BJ (cell line): Measurements from ENCODE around the gene VWF. TPM values are rescaled to one million over a fixed set of nuclear protein-coding genes. Genes with fewer than 3 reads are reported as not detected.

Source experiments
- CTCF ChIA-PET: fragments of 350-600 bp; formaldehyde crosslinking; extraction: SDS; loops from one replicate; lab custom pipeline; 2021; ENCODE audit warnings: antibody characterized with exemption, inconsistent platforms; lab: Yijun Ruan, JAX
- POLR2A ChIA-PET: fragments of 300-600 bp; sonication (Branson Sonifier 250); formaldehyde crosslinking; extraction: SDS; loops from one replicate; lab custom pipeline; 2021; ENCODE audit warnings: antibody characterized with exemption; lab: Charles Lee
- DNase-seq: peaks from one replicate; pipeline ENCODE4 v3.0.0-alpha.2; 2011; ENCODE audit warnings: low read depth
- H3K27me3 ChIP-seq: 2 replicates; pipeline ENCODE4 v1.6.0; 2011; ENCODE audit warnings: low read length; ENCODE audit not compliant: control insufficient read depth, insufficient read depth
- H3K36me3 ChIP-seq: 2 replicates; pipeline ENCODE4 v1.5.1; 2011; ENCODE audit warnings: low read length; ENCODE audit not compliant: control insufficient read depth, insufficient read depth
- H3K4me3 ChIP-seq: 2 replicates; pipeline ENCODE4 v1.5.1; 2011; ENCODE audit warnings: low read depth, mild to moderate bottlenecking, control low read depth, low read length
- polyA plus RNA-seq: library from polyadenylated mRNA; depleted of rRNA; stranded (reverse); fragments of >200 nt; gene quantifications from 2 replicates; pipeline ENCODE4 v1.2.3, GENCODE V29; 2011
- TF ChIP-seq, protein P1 (sequence below): IDR thresholded peaks from 2 replicates; pipeline ENCODE4 v1.5.1; 2011; ENCODE audit warnings: low read depth, mild to moderate bottlenecking, control low read depth, inconsistent platforms, low read length, moderate library complexity; ENCODE audit not compliant: insufficient read depth

VWF gene
- polyA plus RNA-seq, 1 experiment, result 0.06 TPM

GRCh38 chr12:5945071-5946008, 179.1 kb downstream of the VWF start, which contains the start of gene ANO2:
TSS of gene ANO2 (minus strand) at chr12:5945259. CDS start at chr12:5945217, 42 bp downstream.
- CTCF ChIA-PET, result interaction anchor here (0.6 kb wide), 1 partner anchor 240 kb away, joined by 3 read pairs; no protein-coding TSS in a partner anchor
- peak within 1 kb of the TSS; percentile 39 for H3K4me3 ChIP-seq
- peaks cover 18% of the 10 kb centered on the region for H3K27me3 ChIP-seq
- no peaks in the 10 kb centered on the region for H3K36me3 ChIP-seq
- no peak for DNase-seq
- TF ChIP-seq, protein P1, sequence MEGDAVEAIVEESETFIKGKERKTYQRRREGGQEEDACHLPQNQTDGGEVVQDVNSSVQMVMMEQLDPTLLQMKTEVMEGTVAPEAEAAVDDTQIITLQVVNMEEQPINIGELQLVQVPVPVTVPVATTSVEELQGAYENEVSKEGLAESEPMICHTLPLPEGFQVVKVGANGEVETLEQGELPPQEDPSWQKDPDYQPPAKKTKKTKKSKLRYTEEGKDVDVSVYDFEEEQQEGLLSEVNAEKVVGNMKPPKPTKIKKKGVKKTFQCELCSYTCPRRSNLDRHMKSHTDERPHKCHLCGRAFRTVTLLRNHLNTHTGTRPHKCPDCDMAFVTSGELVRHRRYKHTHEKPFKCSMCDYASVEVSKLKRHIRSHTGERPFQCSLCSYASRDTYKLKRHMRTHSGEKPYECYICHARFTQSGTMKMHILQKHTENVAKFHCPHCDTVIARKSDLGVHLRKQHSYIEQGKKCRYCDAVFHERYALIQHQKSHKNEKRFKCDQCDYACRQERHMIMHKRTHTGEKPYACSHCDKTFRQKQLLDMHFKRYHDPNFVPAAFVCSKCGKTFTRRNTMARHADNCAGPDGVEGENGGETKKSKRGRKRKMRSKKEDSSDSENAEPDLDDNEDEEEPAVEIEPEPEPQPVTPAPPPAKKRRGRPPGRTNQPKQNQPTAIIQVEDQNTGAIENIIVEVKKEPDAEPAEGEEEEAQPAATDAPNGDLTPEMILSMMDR, result no peak
- POLR2A ChIA-PET, result no interaction called here

GRCh38 chr12:5944688-5945070, 179.8 kb downstream of the VWF start:
- no peak for DNase-seq
- peaks cover 18% of the 10 kb centered on the region for H3K27me3 ChIP-seq
- H3K36me3 ChIP-seq, result no peaks in the 10 kb centered on the region
- ChIA-PET POLR2A (no interaction called here), CTCF (interaction anchor here (0.6 kb wide), 1 partner anchor 239 kb away, joined by 3 read pairs; no protein-coding TSS in a partner anchor)
- H3K4me3 ChIP-seq, result peak overlapping the region; percentile 39
- TF ChIP-seq, protein P1, result no peak

- peaks cover 18% of the 10 kb centered on the region for H3K27me3 ChIP-seq
- DNase-seq, result no peak
- ChIA-PET POLR2A (no interaction called here), CTCF (no interaction called here)
- no peaks in the 10 kb centered on the region for H3K36me3 ChIP-seq
- H3K4me3 ChIP-seq, result no peak overlapping the region
- TF ChIP-seq, protein P1, result no peak
Observed at GRCh38 chr12:5944053-5944452, 180.4 kb downstream of the VWF start.

- H3K36me3 ChIP-seq, result no peaks in the 10 kb centered on the region
- CTCF ChIA-PET, result no interaction called here
- TF ChIP-seq, protein P1, result no peak
- H3K4me3 ChIP-seq, result no peak overlapping the region
- H3K27me3 ChIP-seq, result peaks cover 18% of the 10 kb centered on the region
- no peak for DNase-seq
- POLR2A ChIA-PET, result no interaction called here
Observed at GRCh38 chr12:5941907-5942306, 182.6 kb downstream of the VWF start.

GRCh38 chr12:5927732-5928516, 196.5 kb downstream of the VWF start:
- H3K27me3 ChIP-seq, result no peaks in the 10 kb centered on the region; the same call in 1 of the 2 replicates
- H3K4me3 ChIP-seq, result no peak overlapping the region
- no peaks in the 10 kb centered on the region for H3K36me3 ChIP-seq
- no peak for DNase-seq
- ChIA-PET POLR2A (no interaction called here), CTCF (no interaction called here)
- TF ChIP-seq, protein P1, result no peak
